Kidney (tissue), 14 donors: ENCODE data around the gene ST6GAL2. TPM values are rescaled to one million over a fixed set of nuclear protein-coding genes. Genes with fewer than 3 reads are reported as not detected.

Source experiments
- DNase-seq, 5 donors: peaks; one replicate each; pipeline ENCODE4 v3.0.0-alpha.2; 2013 to 2020
- FAIRE-seq: peaks from 2 replicates; lab custom pipeline; 2012; peaks lifted over from hg19 to GRCh38; lab: Jason Lieb, UNC
- H3K27ac ChIP-seq, 2 donors: one replicate each; pipeline ENCODE4 v1.7.0; 2013; ENCODE audit warnings: low read depth in 2 of 2, low read length in 2 of 2, inconsistent platforms in 1 of 2
- H3K27me3 ChIP-seq: one replicate; pipeline ENCODE4 v1.7.1; 2013; ENCODE audit warnings: low read length, inconsistent platforms; ENCODE audit not compliant: control insufficient read depth, insufficient read depth
- H3K36me3 ChIP-seq, 3 donors: one replicate each; pipeline versions ENCODE4 v1.7.0 to v1.7.1; 2013; ENCODE audit warnings: low read length in 3 of 3, control low read depth in 1 of 3, inconsistent platforms in 1 of 3; ENCODE audit not compliant: insufficient read depth in 3 of 3, control insufficient read depth in 2 of 3
- H3K4me1 ChIP-seq, 3 donors: one replicate each; pipeline versions ENCODE4 v1.7.0 to v1.7.1; 2013; ENCODE audit warnings: low read length in 3 of 3, inconsistent platforms in 1 of 3, low read depth in 1 of 3; ENCODE audit not compliant: control insufficient read depth in 2 of 3, insufficient read depth in 2 of 3
- H3K4me3 ChIP-seq, 3 donors: one replicate each; pipeline versions ENCODE4 v1.7.0 to v1.8.1; 2013; ENCODE audit warnings: low read length in 3 of 3, control low read depth in 1 of 3, inconsistent platforms in 1 of 3
- H3K9ac ChIP-seq, 3 donors: one replicate each; pipeline versions ENCODE4 v1.7.0 to v1.7.1; 2013; ENCODE audit warnings: low read length in 3 of 3, control low read depth in 1 of 3, inconsistent platforms in 1 of 3
- H3K9me3 ChIP-seq, 3 donors: one replicate each; pipeline versions ENCODE4 v1.7.0 to v1.7.1; 2013; ENCODE audit warnings: low read length in 3 of 3, control low read depth in 1 of 3, inconsistent platforms in 1 of 3; ENCODE audit not compliant: control insufficient read depth in 2 of 3, insufficient read depth in 1 of 3
- CTCF ChIP-seq: IDR thresholded peaks from 3 replicates; pipeline ENCODE4 v1.5.1; 2012; ENCODE audit warnings: mild to moderate bottlenecking, moderate library complexity, borderline replicate concordance; ENCODE audit not compliant: insufficient read depth; ENCODE audit errors: extremely low read depth
- intact Hi-C: fragments of 100-400 bp; cut with DNase I; formaldehyde crosslinking; loops from one replicate; pipeline ENCODE4 v1.11.1; 2022
- polyA plus RNA-seq: library from polyadenylated mRNA; stranded (reverse); fragments of 350-450 nt; fragmentation: Illumina TruSeq; extraction: RNeasy Lipid Tissue Mini Kit (QIAGEN cat#74804); gene quantifications from one replicate; pipeline ENCODE4 v1.2.3, GENCODE V29; 2014; ENCODE audit warnings: low read depth, low replicate concordance; ENCODE audit not compliant: insufficient read depth
- total RNA-seq: library from RNA; stranded (reverse); fragmentation: NEBNext Ultra II Directional; extraction: Animal tissue kit (Norgen Biotek cat#: 25700); gene quantifications from one replicate; pipeline ENCODE4 v1.2.1, GENCODE V29; 2021
- donor health status: control.
- donor health status: control.
- donor health status: control.
- donor health status: control.
- donor health status: control.
- donor health status: DM: yes; HTN: yes; CAD: no.
- donor health status: Normal renal cell carcinoma (clear cell type).

ST6GAL2 gene
- total and polyA plus RNA-seq, 2 donors from 2014 or later: 0.22 to 1.2 TPM

- intact Hi-C loops: no loop called here
- FAIRE-seq (no peak), DNase-seq (no peak)
- Histone ChIP-seq H3K4me3 (no peak overlapping the region), H3K27me3 (no peaks in the 10 kb centered on the region), H3K9me3 (no peaks in the 10 kb centered on the region), H3K36me3 (peaks cover 0 to 2% (median 0%) of the 10 kb centered on the region in 3 donors), H3K4me1 (no peaks in the 10 kb centered on the region), H3K27ac (no peak overlapping the region), H3K9ac (no peak overlapping the region)
- TF ChIP-seq CTCF: no peak
Observed at GRCh38 chr2:106825161-106825560, 60.8 kb downstream of the ST6GAL2 start.

- no peak for FAIRE-seq
Observed at GRCh38 chr2:106816974-106817373, 69.0 kb downstream of the ST6GAL2 start.

DNA sequence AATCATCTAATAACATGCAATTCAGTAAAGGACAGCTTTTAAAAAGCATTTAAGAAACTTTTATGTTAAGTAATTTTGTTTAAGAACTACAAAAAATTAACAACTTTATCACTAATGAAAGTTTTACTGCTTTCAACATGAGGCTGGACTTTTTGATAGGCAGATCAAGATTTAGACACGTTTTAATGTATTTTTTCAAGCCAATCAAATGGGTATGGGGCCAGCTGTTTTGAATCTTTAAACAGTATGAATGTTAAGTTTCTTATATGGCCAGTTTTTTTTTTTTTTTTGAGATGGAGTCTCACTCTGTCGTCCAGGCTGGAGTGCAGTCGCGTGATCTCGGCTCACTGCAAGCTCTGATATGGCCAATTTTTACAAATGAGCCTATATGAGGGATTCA lies 73.1 kb downstream of the ST6GAL2 start:
- no peak for FAIRE-seq
- intact Hi-C loops: no loop called here
- Histone ChIP-seq H3K27me3 (no peaks in the 10 kb centered on the region), H3K4me1 (no peaks in the 10 kb centered on the region), H3K4me3 (no peak overlapping the region), H3K27ac (no peak overlapping the region), H3K9me3 (no peaks in the 10 kb centered on the region), H3K36me3 (no peaks in the 10 kb centered on the region), H3K9ac (no peak overlapping the region)
- DNase-seq: peak in 2 of 5 donors; percentile 34 to 72
- no peak for TF ChIP-seq CTCF

More at GRCh38 chr2:106816974-106817373, 69.0 kb downstream of the ST6GAL2 start:
- no peak overlapping the region for H3K9ac ChIP-seq
- H3K27ac ChIP-seq: no peak overlapping the region
- no peaks in the 10 kb centered on the region for H3K9me3 ChIP-seq
- no peak for TF ChIP-seq CTCF
- no peaks in the 10 kb centered on the region for H3K4me1 ChIP-seq
- no peak overlapping the region for H3K4me3 ChIP-seq
- H3K36me3 ChIP-seq: no peaks in the 10 kb centered on the region
- DNase-seq: no peak
- intact Hi-C loops: no loop called here
- H3K27me3 ChIP-seq: no peaks in the 10 kb centered on the region

DNA sequence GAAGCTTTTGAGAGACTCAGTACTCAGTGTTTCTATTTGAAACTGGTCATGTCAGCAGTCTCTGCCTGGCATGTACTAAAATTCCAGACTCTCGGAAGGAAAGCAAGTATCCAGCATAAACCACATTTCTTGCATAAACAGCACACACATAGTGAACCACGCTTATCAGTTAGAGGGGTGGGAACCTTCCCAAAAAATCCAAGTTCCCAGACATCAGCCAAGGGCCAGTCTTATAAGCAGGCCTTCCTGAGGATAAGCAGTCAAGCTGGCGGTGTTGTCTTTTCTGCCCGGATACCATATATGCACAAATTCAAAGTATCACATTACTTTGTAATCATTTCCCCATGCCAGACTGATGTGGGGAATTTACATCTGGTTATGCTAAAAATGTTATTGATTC lies 73.6 kb downstream of the ST6GAL2 start:
- intact Hi-C loops: no loop called here
- no peak overlapping the region for H3K9ac ChIP-seq
- FAIRE-seq (no peak), DNase-seq (peak in 2 of 5 donors; percentile 23 to 53)
- no peak for TF ChIP-seq CTCF
- H3K27me3 ChIP-seq: no peaks in the 10 kb centered on the region
- no peaks in the 10 kb centered on the region for H3K36me3 ChIP-seq
- H3K4me3 ChIP-seq: no peak overlapping the region
- H3K9me3 ChIP-seq: no peaks in the 10 kb centered on the region
- no peak overlapping the region for H3K27ac ChIP-seq
- no peaks in the 10 kb centered on the region for H3K4me1 ChIP-seq
